HG03060 (cell line): Measurements from ENCODE around the gene LPP.
"Not testable (repeated sequence)": the region's sequence is repeated elsewhere in the genome, so short reads cannot be mapped to it uniquely, and the experiment has no call there.

Experiments used
- ATAC-seq: cut with Tn5 transposase; IDR thresholded peaks from one replicate; pipeline ENCODE4 v1.9.1; 2021; ENCODE audit warnings: low read depth, moderate number of reproducible peaks; ENCODE audit not compliant: unreplicated experiment

Gene LPP

GRCh38 chr3:188584958-188585689, 431.2 kb downstream of the LPP start:
- no peak for ATAC-seq

GRCh38 chr3:188589071-188589470, 435.1 kb downstream of the LPP start:
- ATAC-seq = no peak

- no peak for ATAC-seq
These were observed 435.8 kb downstream of the LPP start for GRCh38 chr3:188589771-188590170.

- no peak for ATAC-seq
These were observed 436.6 kb downstream of the LPP start for GRCh38 chr3:188590557-188590956.

GRCh38 chr3:188594139-188594538, 440.2 kb downstream of the LPP start:
- no peak for ATAC-seq

- ATAC-seq = no peak
These were observed 442.0 kb downstream of the LPP start for GRCh38 chr3:188595890-188596376.

GRCh38 chr3:188598894-188599293, 444.9 kb downstream of the LPP start:
- ATAC-seq = no peak

- no peak for ATAC-seq
These were observed 448.2 kb downstream of the LPP start for GRCh38 chr3:188602111-188602510.

- ATAC-seq = no peak
These were observed 448.7 kb downstream of the LPP start for GRCh38 chr3:188602620-188603019.

GRCh38 chr3:188604651-188605050, 450.7 kb downstream of the LPP start:
- ATAC-seq = no peak

- no peak for ATAC-seq
These were observed 451.3 kb downstream of the LPP start for GRCh38 chr3:188605231-188605630.

- ATAC-seq = no peak
These were observed 451.9 kb downstream of the LPP start for GRCh38 chr3:188605905-188606304.

- ATAC-seq = no peak
These were observed 453.9 kb downstream of the LPP start for GRCh38 chr3:188607805-188608315.

GRCh38 chr3:188608401-188608800, 454.4 kb downstream of the LPP start:
- no peak for ATAC-seq

- not testable (repeated sequence) for ATAC-seq
These were observed 459.8 kb downstream of the LPP start for GRCh38 chr3:188613721-188614120.

GRCh38 chr3:188617270-188617669, 463.3 kb downstream of the LPP start:
- no peak for ATAC-seq

- no peak for ATAC-seq
These were observed 464.2 kb downstream of the LPP start for GRCh38 chr3:188617988-188618701.

GRCh38 chr3:188620752-188621151, 466.8 kb downstream of the LPP start:
- ATAC-seq = no peak

- no peak for ATAC-seq
These were observed 470.4 kb downstream of the LPP start for GRCh38 chr3:188624384-188624783.

GRCh38 chr3:188624828-188625227, 470.9 kb downstream of the LPP start:
- no peak for ATAC-seq

- ATAC-seq = no peak
These were observed 473.7 kb downstream of the LPP start for GRCh38 chr3:188627652-188628051.
